ENCODE data around the gene NEIL3. TPM values are rescaled to one million over a fixed set of nuclear protein-coding genes. Genes with fewer than 3 reads are reported as not detected.

NEIL3 gene
- polyA plus RNA-seq, 5 donors, result 3.6 to 15.3 (median 7.9) TPM

DNA sequence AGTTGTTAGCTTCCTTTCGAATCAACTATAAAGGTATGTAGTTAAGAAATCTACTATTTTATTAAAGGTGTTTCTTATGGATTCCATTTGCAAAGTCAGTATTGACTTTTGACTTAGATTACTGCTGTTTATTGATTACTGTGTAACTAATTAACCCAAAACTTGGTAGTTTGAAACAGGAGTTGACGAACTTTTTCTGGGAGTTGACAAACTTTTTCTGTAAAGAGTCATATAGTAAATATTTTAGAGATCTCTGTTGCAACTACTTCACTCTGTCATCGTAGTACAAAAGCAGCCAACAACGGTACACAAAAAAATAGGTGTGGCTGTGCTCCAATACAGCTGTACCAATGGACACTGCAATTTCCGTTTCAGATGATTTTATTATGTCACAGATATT lies 102.3 kb downstream of the NEIL3 start:
- no peak for DNase-seq

Other genes with a start within 250 kb of the NEIL3 start
- gene AGA, start 132.6 kb downstream of the NEIL3 start, polyA plus RNA-seq (ENCODE audit: insufficient read depth in 1 of 5, insufficient read length in 5 of 5, low replicate concordance in 1 of 5), result 10 to 100 TPM; 21.2 to 36.0 (median 31.1) TPM